Limb (tissue), 2 donors: ENCODE data around the gene NEU3.
"Not testable (repeated sequence)": the region's sequence is repeated elsewhere in the genome, so short reads cannot be mapped to it uniquely, and the experiment has no call there.

Experiments
- DNase-seq, 2 donors: peaks; one replicate each; pipeline ENCODE4 v3.0.0-alpha.2; 2016; ENCODE audit errors: extremely low spot score in 2 of 2

Gene NEU3

GRCh38 chr11:74988541-74989259 lies at the start of gene NEU3:
Gene NEU3, plus strand, starts transcription at chr11:74988933. Its CDS starts 128 bp downstream, at chr11:74989061.
- peak; percentile 61 to 82 for DNase-seq

- DNase-seq = no peak
Observed at GRCh38 chr11:74941492-74941891, 47.2 kb upstream of the NEU3 start.

GRCh38 chr11:74942073-74942759 lies 46.5 kb upstream of the NEU3 start:
- no peak for DNase-seq

DNA sequence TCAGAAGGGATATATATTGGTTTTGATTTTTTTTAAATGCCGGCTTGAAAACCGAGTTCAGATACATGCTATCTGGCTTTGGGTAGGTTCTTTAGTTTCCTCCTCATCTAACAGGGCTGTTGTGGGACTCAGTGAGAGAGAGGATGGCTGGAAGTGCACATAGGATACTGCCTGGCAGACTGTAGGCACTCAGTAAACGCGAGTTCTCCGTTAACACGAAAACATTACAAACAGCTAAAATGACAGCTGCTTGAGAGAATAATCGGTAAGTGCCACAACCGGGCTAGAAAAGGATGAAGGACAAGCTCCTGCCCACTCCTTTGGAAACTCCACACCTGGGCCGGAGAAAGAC lies 40.2 kb upstream of the NEU3 start:
- DNase-seq = peak in 1 of 2 donors; percentile 8

- DNase-seq = peak; percentile 97 to 99
Observed at GRCh38 chr11:74948898-74949752, 39.6 kb upstream of the NEU3 start, which contains the start of the genes SPCS2 and XRRA1. Gene SPCS2, plus strand, starts transcription at chr11:74949266. Its CDS starts 20 bp downstream, at chr11:74949286. Gene XRRA1, minus strand, starts transcription at chr11:74949091. Its CDS starts 8,213 bp downstream, at chr11:74940878.

- no peak for DNase-seq
Observed at GRCh38 chr11:74949753-74950137, 39.0 kb upstream of the NEU3 start.

DNA sequence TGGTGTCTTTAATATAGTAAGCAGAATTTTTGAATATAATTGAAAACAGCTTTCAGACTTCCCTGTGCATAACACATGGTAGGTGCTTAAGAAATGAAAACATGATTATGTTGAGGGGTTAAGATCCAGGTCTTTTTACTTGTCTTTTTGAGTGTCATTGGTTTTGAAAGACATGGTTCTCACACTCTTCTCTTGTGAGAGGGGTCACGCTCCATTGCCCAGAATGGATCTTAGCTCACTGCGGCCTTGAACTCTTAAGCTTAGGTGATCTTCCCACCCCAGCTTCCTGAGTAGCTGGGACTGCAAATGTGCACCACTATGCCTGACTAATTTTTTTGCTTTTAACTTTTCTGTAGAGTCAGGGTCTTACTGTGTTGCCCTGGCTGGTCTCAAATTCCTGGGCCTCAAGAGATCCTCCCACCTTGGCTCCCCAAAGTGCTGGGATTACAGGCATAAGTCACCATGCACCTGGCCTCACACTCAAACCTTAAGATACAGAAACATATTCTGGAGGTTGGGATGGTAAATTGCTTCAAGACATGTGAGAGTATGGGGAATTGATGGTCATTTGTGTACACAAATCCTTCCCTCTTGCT lies 38.3 kb upstream of the NEU3 start:
- no peak for DNase-seq

DNA sequence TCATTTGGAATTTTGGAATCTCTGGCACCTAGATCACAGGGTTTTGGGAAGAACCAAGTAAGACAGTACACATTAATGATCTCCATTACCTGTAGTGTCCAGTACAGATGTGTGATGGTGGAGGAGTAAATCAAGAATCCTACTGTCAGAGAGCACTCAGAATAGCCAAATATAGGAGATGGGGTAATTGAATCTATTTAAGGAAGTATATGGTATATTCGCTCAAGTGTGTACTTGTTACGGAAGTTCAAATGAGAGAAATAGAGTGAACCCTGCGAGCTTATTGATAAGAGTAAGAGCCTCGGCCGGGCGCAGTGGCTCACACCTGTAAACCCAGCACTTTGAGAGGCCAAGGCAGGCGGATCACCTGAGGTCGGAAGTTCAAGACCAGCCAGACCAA lies 37.5 kb upstream of the NEU3 start:
- no peak for DNase-seq

DNA sequence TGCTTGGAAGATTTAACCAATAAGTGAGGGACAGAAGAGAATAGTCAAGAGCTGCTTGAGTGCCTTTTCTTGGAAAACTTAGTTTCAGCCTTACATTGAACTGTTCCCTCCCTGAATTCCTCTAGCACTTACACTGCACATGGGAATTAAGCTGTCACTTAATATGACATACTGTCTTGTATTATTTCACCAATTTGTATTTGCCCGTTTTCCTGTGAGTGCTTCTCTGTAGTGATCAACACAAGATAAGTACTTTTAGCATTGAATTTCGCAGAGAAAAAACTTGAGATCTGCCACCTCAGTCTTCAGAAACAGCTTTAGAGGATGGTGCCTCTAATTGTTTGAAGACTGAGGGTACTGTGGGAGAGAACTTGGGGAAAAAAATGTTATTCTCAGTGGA lies 36.0 kb upstream of the NEU3 start:
- no peak for DNase-seq

- DNase-seq = no peak
Observed at GRCh38 chr11:74953451-74953850, 35.3 kb upstream of the NEU3 start.

- no peak for DNase-seq
Observed at GRCh38 chr11:74954199-74954598, 34.5 kb upstream of the NEU3 start.

DNA sequence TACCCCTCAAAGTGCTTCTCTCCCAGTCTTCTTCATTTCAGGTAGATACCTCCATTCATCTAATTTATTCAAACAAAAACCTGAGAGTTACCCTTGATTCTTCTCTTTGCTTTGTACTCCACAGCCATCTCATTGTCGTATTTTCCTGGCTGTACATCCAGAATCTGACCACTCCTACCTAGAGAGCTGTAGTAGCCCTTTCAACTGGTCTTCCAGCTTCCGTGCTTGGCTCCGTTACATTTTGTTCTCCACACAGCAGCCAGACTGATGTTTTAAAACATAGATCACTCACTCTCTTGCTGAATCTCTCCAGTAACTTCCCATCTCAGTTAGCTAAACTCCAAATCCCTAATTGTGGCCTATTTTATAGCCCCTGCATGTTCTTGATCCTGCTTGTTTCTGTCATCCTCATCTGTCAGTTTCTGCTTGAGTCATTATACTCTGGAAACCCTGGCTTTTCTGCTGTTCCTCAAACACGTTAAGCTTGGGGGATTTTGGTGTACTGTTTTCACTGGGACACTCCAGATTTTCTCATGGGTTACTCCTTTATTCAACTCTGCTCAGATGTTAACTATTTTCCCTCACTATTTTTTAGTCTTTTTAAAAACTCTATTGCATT lies 32.2 kb upstream of the NEU3 start:
- no peak for DNase-seq

GRCh38 chr11:74957937-74958629 lies 30.6 kb upstream of the NEU3 start:
- no peak for DNase-seq

DNA sequence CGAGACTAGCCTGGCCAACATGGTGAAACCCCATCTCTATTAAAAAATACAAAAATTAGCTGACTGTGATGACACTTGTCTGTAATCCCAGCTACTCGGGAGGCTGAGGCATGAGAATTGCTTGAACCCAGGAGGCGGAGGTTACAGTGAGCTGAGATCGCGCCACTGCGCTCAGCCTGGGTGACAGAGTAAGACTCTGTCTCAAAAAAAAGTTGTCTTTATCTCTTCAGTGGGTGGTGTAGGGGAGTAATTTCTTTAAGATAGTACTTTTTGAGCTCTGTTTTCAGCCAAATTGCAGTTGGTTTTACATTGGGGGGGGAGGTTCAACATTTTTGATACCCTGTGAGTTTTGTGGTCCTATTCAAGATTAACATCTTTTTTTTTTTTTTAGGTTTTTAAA lies 28.6 kb upstream of the NEU3 start:
- not testable (repeated sequence) for DNase-seq

DNA sequence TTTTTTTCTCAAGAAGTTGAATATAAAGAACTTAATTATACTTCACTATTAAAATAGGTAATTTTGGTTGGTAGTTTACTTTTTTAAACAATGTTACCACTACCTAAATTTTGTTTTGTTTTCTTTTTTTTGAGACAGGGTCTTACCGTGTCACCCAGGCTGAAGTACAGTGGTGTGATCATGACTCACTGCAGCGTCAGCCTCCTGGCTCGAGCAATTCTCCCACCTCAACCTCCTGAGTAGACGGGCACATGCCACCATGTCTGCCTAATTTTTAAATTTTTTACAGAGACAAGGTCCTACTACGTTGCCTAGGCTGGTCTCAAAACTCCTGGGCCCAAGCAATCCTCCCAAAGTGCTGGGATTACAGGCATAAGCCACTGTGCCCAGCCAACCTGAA lies 22.1 kb upstream of the NEU3 start:
- DNase-seq = no peak

- DNase-seq = no peak
Observed at GRCh38 chr11:74970852-74971395, 17.8 kb upstream of the NEU3 start.

GRCh38 chr11:74971424-74971823 lies 17.3 kb upstream of the NEU3 start:
- no peak for DNase-seq

DNA sequence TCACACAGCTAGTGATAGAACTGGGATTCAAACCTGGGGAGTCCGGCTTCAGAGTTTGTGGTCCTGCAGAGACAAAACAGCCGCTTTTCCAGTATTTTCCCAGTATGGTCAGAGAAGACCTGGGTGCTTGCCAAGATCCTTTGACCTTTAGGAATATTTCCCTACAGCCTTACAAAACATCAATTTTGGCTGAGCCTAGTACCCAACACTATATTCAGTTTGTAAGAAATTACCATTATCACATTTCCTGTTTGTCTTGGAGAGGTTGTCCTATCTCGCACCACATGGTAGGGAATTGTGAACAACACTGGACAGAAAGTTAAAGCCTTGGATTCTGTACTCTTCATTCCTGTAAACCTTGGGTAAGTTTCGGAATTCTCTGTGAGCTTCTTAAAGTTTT lies 10.7 kb upstream of the NEU3 start:
- no peak for DNase-seq

DNA sequence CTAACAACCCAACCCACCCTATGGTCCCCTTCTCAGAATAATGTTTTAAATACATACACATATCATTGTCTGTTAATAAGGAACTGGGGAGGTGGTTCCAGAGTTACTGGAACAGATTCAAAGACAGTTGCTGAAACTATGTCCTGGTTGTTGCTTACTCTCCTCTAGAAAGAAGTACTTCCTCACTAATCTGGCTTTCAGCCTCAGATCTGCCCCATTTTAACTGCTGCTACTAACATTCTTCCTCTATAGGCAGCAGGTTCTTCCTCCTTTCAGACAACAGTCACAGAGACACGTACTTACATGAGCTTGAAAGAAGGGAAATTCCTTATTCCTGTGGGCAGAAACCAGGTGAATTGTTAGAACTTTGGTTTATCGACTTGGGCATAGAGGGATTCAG lies 8.1 kb upstream of the NEU3 start:
- no peak for DNase-seq

DNA sequence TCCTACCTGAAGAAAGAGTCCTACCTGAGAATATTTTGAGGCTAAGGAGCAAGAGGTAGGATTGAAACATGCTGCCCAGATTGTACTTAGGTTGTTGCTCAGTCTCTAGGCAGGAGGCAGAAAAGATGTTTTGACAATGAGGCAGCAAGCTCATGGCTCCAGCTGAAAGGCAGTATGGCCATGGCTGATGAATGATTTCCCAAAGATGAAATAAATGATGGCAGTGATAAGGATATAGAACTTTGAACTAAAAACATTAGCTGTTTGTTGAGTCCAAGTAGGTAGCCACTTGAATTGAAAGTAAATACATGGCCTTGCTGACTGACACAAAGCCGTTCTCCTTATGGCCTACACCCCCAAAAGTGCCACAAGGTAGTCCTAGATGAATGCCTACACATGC lies 6.8 kb upstream of the NEU3 start:
- DNase-seq = no peak
